Mesenchymal stem cell (in vitro differentiated cells and primary cell): ENCODE results near the gene SLC39A12.
A peak's percentile ranks its signal among the peaks of the same experiment; 100 is the strongest.

ENCODE experiments used
- DNase-seq: peaks from one replicate; pipeline ENCODE4 v3.0.0-alpha.2; 2013
- H2AFZ ChIP-seq: one replicate; pipeline ENCODE4 v1.6.1; 2013; ENCODE audit warnings: low read depth, mild to moderate bottlenecking, control low read depth, inconsistent platforms, low read length, moderate library complexity
- H2AK5ac ChIP-seq: 2 replicates; pipeline ENCODE4 v1.6.1; 2013; ENCODE audit warnings: low read length, moderate library complexity, mild to moderate bottlenecking, inconsistent platforms; ENCODE audit not compliant: severe bottlenecking
- H2BK120ac ChIP-seq: one replicate; pipeline ENCODE4 v1.6.1; 2013; ENCODE audit warnings: low read depth, mild to moderate bottlenecking, inconsistent platforms, low read length, moderate library complexity
- H2BK12ac ChIP-seq, 2 experiments: one replicate each; pipeline ENCODE4 v1.6.1; 2013; ENCODE audit warnings: inconsistent platforms in 2 of 2, low read length in 2 of 2, mild to moderate bottlenecking in 2 of 2, moderate library complexity in 2 of 2, control low read depth in 1 of 2
- H2BK15ac ChIP-seq: one replicate; pipeline ENCODE4 v1.6.1; 2013; ENCODE audit warnings: mild to moderate bottlenecking, low read depth, inconsistent platforms; ENCODE audit not compliant: poor library complexity, severe bottlenecking
- H2BK5ac ChIP-seq: 2 replicates; pipeline ENCODE4 v1.6.1; 2013; ENCODE audit warnings: low read depth, mild to moderate bottlenecking, low read length, control low read depth, inconsistent platforms; ENCODE audit not compliant: poor library complexity, severe bottlenecking
- H3K14ac ChIP-seq, 2 experiments: one replicate each; pipeline ENCODE4 v1.6.1; 2013; ENCODE audit warnings: inconsistent platforms in 2 of 2, low read length in 2 of 2, control low read depth in 1 of 2, mild to moderate bottlenecking in 1 of 2, moderate library complexity in 1 of 2
- H3K18ac ChIP-seq, 2 experiments: one replicate each; pipeline ENCODE4 v1.6.1; 2013; ENCODE audit warnings: inconsistent platforms in 2 of 2, low read length in 2 of 2, control low read depth in 1 of 2, low read depth in 1 of 2, mild to moderate bottlenecking in 1 of 2
- H3K23ac ChIP-seq, 2 experiments: one replicate each; pipeline ENCODE4 v1.6.1; 2013; ENCODE audit warnings: inconsistent platforms in 2 of 2, low read length in 2 of 2, mild to moderate bottlenecking in 2 of 2, moderate library complexity in 2 of 2, control low read depth in 1 of 2
- H3K27ac ChIP-seq: 2 replicates; pipeline ENCODE4 v1.5.1; 2013; ENCODE audit warnings: mild to moderate bottlenecking, moderate library complexity, low read length, control low read depth, inconsistent platforms; ENCODE audit not compliant: poor library complexity, severe bottlenecking
- H3K27me3 ChIP-seq, 2 experiments: 2 replicates each; pipeline versions ENCODE4 v1.6.1 to v1.7.0; 2013; ENCODE audit warnings: low read length in 2 of 2, mild to moderate bottlenecking in 2 of 2, moderate library complexity in 2 of 2, control low read depth in 1 of 2, inconsistent platforms in 1 of 2; ENCODE audit not compliant: control insufficient read depth in 1 of 2, insufficient read depth in 1 of 2
- H3K36me3 ChIP-seq, 2 experiments: 2 replicates each; pipeline versions ENCODE4 v1.6.1 to v1.7.0; 2013; ENCODE audit warnings: low read length in 2 of 2, control low read depth in 1 of 2, inconsistent platforms in 1 of 2, low read depth in 1 of 2, mild to moderate bottlenecking in 1 of 2; ENCODE audit not compliant: insufficient read depth in 2 of 2, control insufficient read depth in 1 of 2
- H3K4ac ChIP-seq, 2 experiments: one replicate each; pipeline ENCODE4 v1.6.1; 2013; ENCODE audit warnings: inconsistent platforms in 2 of 2, low read length in 2 of 2, mild to moderate bottlenecking in 2 of 2, moderate library complexity in 2 of 2, control low read depth in 1 of 2, low read depth in 1 of 2
- H3K4me1 ChIP-seq: 2 replicates; pipeline ENCODE4 v1.6.1; 2013; ENCODE audit warnings: low read depth, low read length, control low read depth; ENCODE audit not compliant: control insufficient read depth, insufficient read depth
- H3K4me2 ChIP-seq: 2 replicates; pipeline ENCODE4 v1.6.1; 2013; ENCODE audit warnings: low read length, mild to moderate bottlenecking, inconsistent platforms; ENCODE audit not compliant: poor library complexity, severe bottlenecking
- H3K4me3 ChIP-seq, 2 experiments: 2 replicates each; pipeline versions ENCODE4 v1.5.1 to v1.7.0; 2013; ENCODE audit warnings: low read length in 2 of 2, mild to moderate bottlenecking in 2 of 2, control low read depth in 1 of 2, low read depth in 1 of 2; ENCODE audit not compliant: insufficient read depth in 1 of 2
- H3K79me1 ChIP-seq: replicated peaks from 2 replicates; pipeline ENCODE4 v1.6.1; 2013; ENCODE audit warnings: mild to moderate bottlenecking, control low read depth, low read length, inconsistent platforms; ENCODE audit not compliant: poor library complexity, severe bottlenecking
- H3K9ac ChIP-seq: 2 replicates; pipeline ENCODE4 v1.7.0; 2013; ENCODE audit warnings: mild to moderate bottlenecking, low read length, moderate library complexity
- H3K9me3 ChIP-seq: 2 replicates; pipeline ENCODE4 v1.7.0; 2013; ENCODE audit warnings: mild to moderate bottlenecking, low read length; ENCODE audit not compliant: control insufficient read depth
- H4K8ac ChIP-seq: one replicate; pipeline ENCODE4 v1.6.1; 2013; ENCODE audit warnings: inconsistent platforms, mild to moderate bottlenecking, low read length, moderate library complexity
- H4K91ac ChIP-seq: one replicate; pipeline ENCODE4 v1.6.1; 2013; ENCODE audit warnings: mild to moderate bottlenecking, low read length, inconsistent platforms
- WGBS: methylation state at CpG from one replicate; pipeline ENCODE4 v1.1.7; 2013; ENCODE audit warnings: mixed read lengths; 5-methylcytosine and 5-hydroxymethylcytosine counted together

SLC39A12 gene

DNA sequence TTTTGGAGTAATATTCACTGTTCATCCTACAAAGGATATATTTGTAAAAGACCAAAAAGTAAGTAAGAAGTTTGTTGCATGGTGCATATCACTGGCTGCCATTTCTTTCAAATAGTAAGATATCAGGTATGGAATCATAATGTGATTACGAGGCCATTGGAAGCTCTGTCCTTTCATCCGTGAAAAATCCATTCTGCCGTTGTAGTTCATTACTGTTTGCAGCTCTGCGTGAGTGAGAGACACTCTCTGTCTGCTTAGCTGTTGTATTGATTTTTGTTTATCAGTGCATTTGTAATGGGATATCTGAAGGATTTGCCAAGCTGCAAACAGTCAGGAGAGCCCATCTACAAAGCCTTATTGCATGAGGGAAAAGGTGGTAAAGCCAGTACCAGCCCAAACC is 44.1 kb upstream of the SLC39A12 start:
- Histone ChIP-seq H3K27ac (no peak overlapping the region), H3K4ac (no peak overlapping the region), H3K9ac (no peak overlapping the region), H3K18ac (no peak overlapping the region), H3K14ac (no peak overlapping the region), H2AK5ac (no peak overlapping the region), H2BK12ac (no peak overlapping the region), H3K27me3 (peaks cover 0 to 6% of the 10 kb centered on the region in 2 experiments), H4K91ac (no peak overlapping the region), H2BK15ac (no peak overlapping the region), H3K36me3 (no peaks in the 10 kb centered on the region), H2AFZ (no peak overlapping the region), H3K4me1 (no peaks in the 10 kb centered on the region), H3K4me2 (no peak overlapping the region), H3K23ac (no peak overlapping the region), H2BK120ac (no peak overlapping the region), H2BK5ac (no peak overlapping the region), H3K4me3 (no peak overlapping the region), H3K79me1 (no peaks in the 10 kb centered on the region), H3K9me3 (no peaks in the 10 kb centered on the region), H4K8ac (no peak overlapping the region)
- DNase-seq = no peak
- 94% methylated on average over 4 of the region's 4 CpGs for WGBS

DNA sequence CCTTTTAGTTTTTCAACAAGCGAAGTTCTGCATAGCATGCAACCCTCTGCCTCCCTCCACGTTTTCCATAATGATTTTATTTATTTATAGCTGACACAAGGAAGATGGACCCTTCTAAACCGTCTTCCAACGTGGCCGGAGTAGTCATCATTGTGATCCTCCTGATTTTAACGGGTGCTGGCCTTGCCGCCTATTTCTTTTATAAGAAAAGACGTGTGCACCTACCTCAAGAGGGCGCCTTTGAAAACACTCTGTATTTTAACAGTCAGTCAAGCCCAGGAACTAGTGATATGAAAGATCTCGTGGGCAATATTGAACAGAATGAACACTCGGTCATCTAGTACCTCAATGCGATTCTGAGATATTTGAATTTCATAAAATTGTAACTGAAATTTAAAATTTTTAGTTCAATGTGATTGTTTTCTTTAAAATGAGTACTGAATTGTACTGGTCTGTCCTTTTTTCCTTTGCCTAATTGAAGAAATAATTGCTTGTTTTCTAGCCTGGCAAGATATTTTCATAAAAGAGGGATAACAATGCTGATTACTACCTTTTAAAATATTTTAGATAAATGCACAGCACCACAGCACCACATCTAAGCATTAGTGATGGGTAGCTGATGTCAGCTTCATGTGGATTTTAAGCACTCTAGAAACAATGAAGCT is 41.5 kb upstream of the SLC39A12 start:
- Histone ChIP-seq H3K23ac (no peak overlapping the region), H3K4ac (no peak overlapping the region), H2AK5ac (no peak overlapping the region), H3K4me3 (no peak overlapping the region), H3K4me2 (no peak overlapping the region), H4K91ac (no peak overlapping the region), H2BK5ac (no peak overlapping the region), H3K9ac (no peak overlapping the region), H2BK120ac (no peak overlapping the region), H3K18ac (no peak overlapping the region), H4K8ac (no peak overlapping the region), H2AFZ (no peak overlapping the region), H3K79me1 (no peaks in the 10 kb centered on the region), H3K9me3 (no peaks in the 10 kb centered on the region), H3K4me1 (no peaks in the 10 kb centered on the region), H2BK15ac (no peak overlapping the region), H3K14ac (no peak overlapping the region), H2BK12ac (no peak overlapping the region), H3K27me3 (no peaks in the 10 kb centered on the region), H3K36me3 (no peaks in the 10 kb centered on the region), H3K27ac (no peak overlapping the region)
- peak; percentile 55 for DNase-seq
- WGBS = 21% methylated on average over 11 of the region's 12 CpGs

DNA sequence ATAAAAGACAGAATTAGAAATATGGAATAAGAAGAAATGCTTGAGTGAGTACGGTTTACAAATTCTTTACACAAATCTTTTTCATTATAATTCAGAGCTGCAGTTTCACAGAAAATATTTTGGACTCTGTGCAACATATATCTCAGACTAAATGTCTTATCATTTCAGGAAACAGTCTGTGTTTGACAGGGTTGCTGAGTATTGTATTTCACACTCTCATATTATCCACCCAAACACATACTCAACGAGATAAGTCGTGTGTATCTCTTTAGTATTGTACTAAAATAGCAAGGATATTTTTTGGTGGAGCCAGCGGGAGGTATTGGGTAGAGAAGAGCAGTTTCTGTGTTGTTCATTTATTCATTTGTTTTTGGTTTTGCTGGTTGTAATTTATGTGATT is 39.0 kb upstream of the SLC39A12 start:
- Histone ChIP-seq H2AK5ac (no peak overlapping the region), H3K4ac (no peak overlapping the region), H3K36me3 (no peaks in the 10 kb centered on the region), H4K8ac (no peak overlapping the region), H2BK12ac (no peak overlapping the region), H2BK120ac (no peak overlapping the region), H3K4me3 (no peak overlapping the region), H3K18ac (no peak overlapping the region), H3K9ac (no peak overlapping the region), H2AFZ (no peak overlapping the region), H3K23ac (no peak overlapping the region), H3K14ac (no peak overlapping the region), H3K27me3 (no peaks in the 10 kb centered on the region), H3K27ac (no peak overlapping the region), H3K79me1 (no peaks in the 10 kb centered on the region), H3K9me3 (no peaks in the 10 kb centered on the region), H2BK15ac (no peak overlapping the region), H4K91ac (no peak overlapping the region), H3K4me1 (no peaks in the 10 kb centered on the region), H3K4me2 (no peak overlapping the region), H2BK5ac (no peak overlapping the region)
- DNase-seq = no peak
- 100% methylated on average over 3 of the region's 4 CpGs for WGBS

GRCh38 chr10:17913604-17914003 is 38.1 kb upstream of the SLC39A12 start:
- DNase-seq = no peak
- Histone ChIP-seq H3K9ac (no peak overlapping the region), H4K91ac (no peak overlapping the region), H2BK12ac (no peak overlapping the region), H3K4me3 (no peak overlapping the region), H2AK5ac (no peak overlapping the region), H4K8ac (no peak overlapping the region), H3K4me1 (no peaks in the 10 kb centered on the region), H3K4ac (no peak overlapping the region), H2BK15ac (no peak overlapping the region), H3K14ac (no peak overlapping the region), H2AFZ (no peak overlapping the region), H3K18ac (no peak overlapping the region), H3K79me1 (no peaks in the 10 kb centered on the region), H3K27me3 (no peaks in the 10 kb centered on the region), H3K23ac (no peak overlapping the region), H3K36me3 (no peaks in the 10 kb centered on the region), H3K9me3 (no peaks in the 10 kb centered on the region), H2BK5ac (no peak overlapping the region), H3K4me2 (no peak overlapping the region), H3K27ac (no peak overlapping the region), H2BK120ac (no peak overlapping the region)
- 96% methylated on average over 4 of the region's 5 CpGs for WGBS
